ENCODE data around the gene ATP6AP1. TPM values are rescaled to one million over a fixed set of nuclear protein-coding genes. Genes with fewer than 3 reads are reported as not detected.

Gene ATP6AP1
- total RNA-seq, 1 donor from 2014 or later: 153 TPM

DNA sequence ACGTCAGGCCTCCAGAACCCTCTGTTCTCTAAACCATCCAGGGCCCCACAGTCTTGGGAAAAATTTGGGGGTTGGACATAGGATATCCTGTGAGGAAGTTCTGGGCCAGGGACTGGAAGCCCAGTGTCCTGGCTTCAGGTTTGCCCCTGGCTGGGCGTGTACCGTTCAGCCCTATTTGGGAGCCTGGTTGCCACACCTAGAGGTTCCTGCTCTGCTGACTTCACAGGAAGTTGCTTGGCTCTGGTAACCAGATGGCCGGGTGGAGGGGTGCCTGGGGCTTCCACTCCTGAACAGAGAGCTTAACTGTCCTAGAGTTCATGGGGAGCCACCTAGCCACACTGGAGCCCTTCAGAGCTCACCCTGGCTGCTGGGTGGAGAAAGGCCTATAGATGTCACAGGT, 16.0 kb upstream of the ATP6AP1 start:
- H3K27me3 Mint-ChIP-seq (ENCODE audit: low read depth, unreplicated experiment): no peaks in the 10 kb centered on the region
- Histone ChIP-seq H2AFZ (ENCODE audit: low read depth, low read length) (no peak overlapping the region), H3K9me3 (ENCODE audit: insufficient read depth, low read depth, low read length) (no peaks in the 10 kb centered on the region), H3K79me2 (ENCODE audit: insufficient read depth, low read length) (peaks cover 15% of the 10 kb centered on the region), H3K4me2 (ENCODE audit: low read length) (peak overlapping the region; percentile 84), H3K27ac (ENCODE audit: low read depth, low read length) (no peak overlapping the region), H3K9ac (ENCODE audit: low read length) (peak overlapping the region; percentile 77), H3K4me1 (ENCODE audit: insufficient read depth, low read length) (peaks cover 17% of the 10 kb centered on the region), H3K27me3 (ENCODE audit: insufficient read depth, low read length) (no peaks in the 10 kb centered on the region), H3K36me3 (ENCODE audit: insufficient read depth, low read length) (no peaks in the 10 kb centered on the region), H3K4me3 (ENCODE audit: insufficient read depth, low read depth, low read length) (peak overlapping the region; percentile 60), H4K20me1 (ENCODE audit: insufficient read depth, low read length) (no peaks in the 10 kb centered on the region)
- H3K4me3 Mint-ChIP-seq (ENCODE audit: unreplicated experiment): peak overlapping the region; percentile 72
- H3K4me1 Mint-ChIP-seq (ENCODE audit: low read depth, unreplicated experiment): peaks cover 2% of the 10 kb centered on the region
- TF ChIP-seq EZH2 (IDR thresholded peaks at IDR 0.05; ENCODE audit: insufficient read depth, low read length): no peak
- TF ChIP-seq, protein P1, sequence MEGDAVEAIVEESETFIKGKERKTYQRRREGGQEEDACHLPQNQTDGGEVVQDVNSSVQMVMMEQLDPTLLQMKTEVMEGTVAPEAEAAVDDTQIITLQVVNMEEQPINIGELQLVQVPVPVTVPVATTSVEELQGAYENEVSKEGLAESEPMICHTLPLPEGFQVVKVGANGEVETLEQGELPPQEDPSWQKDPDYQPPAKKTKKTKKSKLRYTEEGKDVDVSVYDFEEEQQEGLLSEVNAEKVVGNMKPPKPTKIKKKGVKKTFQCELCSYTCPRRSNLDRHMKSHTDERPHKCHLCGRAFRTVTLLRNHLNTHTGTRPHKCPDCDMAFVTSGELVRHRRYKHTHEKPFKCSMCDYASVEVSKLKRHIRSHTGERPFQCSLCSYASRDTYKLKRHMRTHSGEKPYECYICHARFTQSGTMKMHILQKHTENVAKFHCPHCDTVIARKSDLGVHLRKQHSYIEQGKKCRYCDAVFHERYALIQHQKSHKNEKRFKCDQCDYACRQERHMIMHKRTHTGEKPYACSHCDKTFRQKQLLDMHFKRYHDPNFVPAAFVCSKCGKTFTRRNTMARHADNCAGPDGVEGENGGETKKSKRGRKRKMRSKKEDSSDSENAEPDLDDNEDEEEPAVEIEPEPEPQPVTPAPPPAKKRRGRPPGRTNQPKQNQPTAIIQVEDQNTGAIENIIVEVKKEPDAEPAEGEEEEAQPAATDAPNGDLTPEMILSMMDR (IDR thresholded peaks at IDR 0.05; ENCODE audit: insufficient read depth, low read depth, low read length): no peak
- no peak overlapping the region for H3K27ac Mint-ChIP-seq (ENCODE audit: unreplicated experiment)
- DNase-seq (ENCODE audit: low read depth) (no peak), FAIRE-seq (no peak)
- no peaks in the 10 kb centered on the region for H3K36me3 Mint-ChIP-seq (ENCODE audit: low read depth, unreplicated experiment)
- H3K9me3 Mint-ChIP-seq (ENCODE audit: unreplicated experiment): no peaks in the 10 kb centered on the region

DNA sequence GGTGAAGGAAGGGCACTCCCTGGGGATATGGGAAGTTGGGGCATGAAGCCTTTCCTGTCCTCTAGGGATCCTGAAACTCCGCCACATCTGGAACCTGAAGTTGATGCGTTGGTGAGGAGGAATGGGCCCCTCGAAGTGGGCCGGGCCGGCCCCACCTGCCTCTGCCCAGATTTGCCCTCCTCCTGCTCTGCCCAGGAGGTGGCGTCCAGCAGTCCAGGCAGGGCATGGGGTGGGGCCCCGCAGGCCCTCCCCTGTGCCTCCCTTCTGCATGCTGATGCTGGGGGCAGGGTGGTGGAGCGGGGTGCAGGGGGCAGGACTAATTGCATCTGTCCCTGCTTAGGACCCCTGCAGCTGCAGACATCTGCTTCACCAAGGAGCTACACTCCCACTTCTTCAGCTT, 15.3 kb upstream of the ATP6AP1 start:
- Histone ChIP-seq H3K27ac (ENCODE audit: low read depth, low read length) (no peak overlapping the region), H3K4me3 (ENCODE audit: insufficient read depth, low read depth, low read length) (no peak overlapping the region), H2AFZ (ENCODE audit: low read depth, low read length) (no peak overlapping the region), H3K4me2 (ENCODE audit: low read length) (no peak overlapping the region), H4K20me1 (ENCODE audit: insufficient read depth, low read length) (no peaks in the 10 kb centered on the region), H3K79me2 (ENCODE audit: insufficient read depth, low read length) (peaks cover 14% of the 10 kb centered on the region), H3K27me3 (ENCODE audit: insufficient read depth, low read length) (no peaks in the 10 kb centered on the region), H3K36me3 (ENCODE audit: insufficient read depth, low read length) (no peaks in the 10 kb centered on the region), H3K9ac (ENCODE audit: low read length) (no peak overlapping the region), H3K9me3 (ENCODE audit: insufficient read depth, low read depth, low read length) (no peaks in the 10 kb centered on the region), H3K4me1 (ENCODE audit: insufficient read depth, low read length) (peaks cover 17% of the 10 kb centered on the region)
- Mint-ChIP-seq H3K4me3 (ENCODE audit: unreplicated experiment) (peak overlapping the region; percentile 27), H3K9me3 (ENCODE audit: unreplicated experiment) (no peaks in the 10 kb centered on the region), H3K27ac (ENCODE audit: unreplicated experiment) (no peak overlapping the region), H3K4me1 (ENCODE audit: low read depth, unreplicated experiment) (peaks cover 2% of the 10 kb centered on the region), H3K36me3 (ENCODE audit: low read depth, unreplicated experiment) (no peaks in the 10 kb centered on the region), H3K27me3 (ENCODE audit: low read depth, unreplicated experiment) (no peaks in the 10 kb centered on the region)
- no peak for DNase-seq (ENCODE audit: low read depth)
- no peak for FAIRE-seq
- TF ChIP-seq EZH2 (IDR thresholded peaks at IDR 0.05; ENCODE audit: insufficient read depth, low read length): no peak
- TF ChIP-seq, protein P1 (IDR thresholded peaks at IDR 0.05; ENCODE audit: insufficient read depth, low read depth, low read length): no peak

DNA sequence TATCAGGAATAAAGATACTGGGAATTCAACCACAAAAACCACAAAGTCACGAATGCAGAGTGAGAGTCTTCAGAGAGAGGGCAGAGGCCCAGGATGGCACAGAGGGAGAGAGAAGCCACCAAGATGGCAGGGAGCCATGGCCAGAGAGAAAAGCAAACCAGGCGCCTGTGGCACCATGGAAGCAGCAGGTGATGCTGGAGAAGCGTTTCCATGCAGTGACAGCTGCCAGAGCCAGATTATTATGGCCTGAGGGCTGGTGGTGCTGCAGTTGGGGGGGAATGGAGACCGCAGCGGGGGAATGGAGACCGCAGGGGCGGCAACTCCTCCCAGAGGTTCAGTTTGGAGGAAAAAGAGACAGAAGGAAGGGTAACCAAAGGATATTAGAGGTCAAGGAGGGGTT, 11.3 kb upstream of the ATP6AP1 start:
- DNase-seq (ENCODE audit: low read depth): no peak
- H3K27ac Mint-ChIP-seq (ENCODE audit: unreplicated experiment): no peak overlapping the region
- no peak for TF ChIP-seq EZH2 (IDR thresholded peaks at IDR 0.05; ENCODE audit: insufficient read depth, low read length)
- TF ChIP-seq, protein P1 (IDR thresholded peaks at IDR 0.05; ENCODE audit: insufficient read depth, low read depth, low read length): no peak
- no peak overlapping the region for H3K4me3 Mint-ChIP-seq (ENCODE audit: unreplicated experiment)
- no peak overlapping the region for H3K4me2 ChIP-seq (ENCODE audit: low read length)
- no peak overlapping the region for H3K9ac ChIP-seq (ENCODE audit: low read length)
- no peaks in the 10 kb centered on the region for H4K20me1 ChIP-seq (ENCODE audit: insufficient read depth, low read length)
- no peaks in the 10 kb centered on the region for H3K36me3 Mint-ChIP-seq (ENCODE audit: low read depth, unreplicated experiment)
- no peaks in the 10 kb centered on the region for H3K27me3 Mint-ChIP-seq (ENCODE audit: low read depth, unreplicated experiment)
- no peak overlapping the region for H2AFZ ChIP-seq (ENCODE audit: low read depth, low read length)
- H3K36me3 ChIP-seq (ENCODE audit: insufficient read depth, low read length): no peaks in the 10 kb centered on the region
- peaks cover 3% of the 10 kb centered on the region for H3K4me1 ChIP-seq (ENCODE audit: insufficient read depth, low read length)
- no peak overlapping the region for H3K4me3 ChIP-seq (ENCODE audit: insufficient read depth, low read depth, low read length)
- H3K79me2 ChIP-seq (ENCODE audit: insufficient read depth, low read length): no peaks in the 10 kb centered on the region
- no peaks in the 10 kb centered on the region for H3K9me3 ChIP-seq (ENCODE audit: insufficient read depth, low read depth, low read length)
- H3K4me1 Mint-ChIP-seq (ENCODE audit: low read depth, unreplicated experiment): no peaks in the 10 kb centered on the region
- no peak overlapping the region for H3K27ac ChIP-seq (ENCODE audit: low read depth, low read length)
- no peaks in the 10 kb centered on the region for H3K9me3 Mint-ChIP-seq (ENCODE audit: unreplicated experiment)
- H3K27me3 ChIP-seq (ENCODE audit: insufficient read depth, low read length): no peaks in the 10 kb centered on the region
- FAIRE-seq: no peak
